ENCODE measurements around the gene STYK1. TPM values are rescaled to one million over a fixed set of nuclear protein-coding genes. Genes with fewer than 3 reads are reported as not detected.
A peak's percentile ranks its signal among the peaks of the same experiment; 100 is the strongest.

STYK1 gene
- total RNA-seq, 1 donor from 2014 or later, result 0.68 TPM

DNA sequence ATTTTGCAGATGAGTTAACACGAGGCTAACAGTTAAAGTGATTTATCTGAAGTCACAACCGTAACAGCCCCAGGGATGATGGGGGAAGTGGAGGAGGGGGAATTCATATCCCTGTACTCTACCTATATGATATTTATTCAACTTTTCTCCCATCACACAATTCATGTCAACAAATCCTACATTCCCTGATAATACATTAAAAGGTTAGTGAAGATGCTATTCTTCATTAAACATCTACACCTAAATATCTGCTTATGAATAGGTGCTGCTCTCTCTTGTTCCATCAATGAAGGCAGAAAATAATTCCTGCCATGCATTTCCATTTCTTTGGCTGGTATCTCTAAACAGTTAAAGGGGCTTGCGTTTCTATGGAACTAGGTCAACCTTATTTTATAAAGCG lies 42.4 kb upstream of the STYK1 start:
- no peak for DNase-seq (ENCODE audit: extremely low spot score, unreplicated experiment)
- Mint-ChIP-seq H3K36me3 (peaks cover 68% of the 10 kb centered on the region), H3K4me1 (ENCODE audit: unreplicated experiment) (peaks cover 6% of the 10 kb centered on the region), H3K27me3 (no peaks in the 10 kb centered on the region), H3K4me3 (peak overlapping the region; percentile 70), H3K9me3 (no peaks in the 10 kb centered on the region), H3K27ac (peak overlapping the region; percentile 96)
- TF ChIP-seq, protein P1, sequence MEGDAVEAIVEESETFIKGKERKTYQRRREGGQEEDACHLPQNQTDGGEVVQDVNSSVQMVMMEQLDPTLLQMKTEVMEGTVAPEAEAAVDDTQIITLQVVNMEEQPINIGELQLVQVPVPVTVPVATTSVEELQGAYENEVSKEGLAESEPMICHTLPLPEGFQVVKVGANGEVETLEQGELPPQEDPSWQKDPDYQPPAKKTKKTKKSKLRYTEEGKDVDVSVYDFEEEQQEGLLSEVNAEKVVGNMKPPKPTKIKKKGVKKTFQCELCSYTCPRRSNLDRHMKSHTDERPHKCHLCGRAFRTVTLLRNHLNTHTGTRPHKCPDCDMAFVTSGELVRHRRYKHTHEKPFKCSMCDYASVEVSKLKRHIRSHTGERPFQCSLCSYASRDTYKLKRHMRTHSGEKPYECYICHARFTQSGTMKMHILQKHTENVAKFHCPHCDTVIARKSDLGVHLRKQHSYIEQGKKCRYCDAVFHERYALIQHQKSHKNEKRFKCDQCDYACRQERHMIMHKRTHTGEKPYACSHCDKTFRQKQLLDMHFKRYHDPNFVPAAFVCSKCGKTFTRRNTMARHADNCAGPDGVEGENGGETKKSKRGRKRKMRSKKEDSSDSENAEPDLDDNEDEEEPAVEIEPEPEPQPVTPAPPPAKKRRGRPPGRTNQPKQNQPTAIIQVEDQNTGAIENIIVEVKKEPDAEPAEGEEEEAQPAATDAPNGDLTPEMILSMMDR (conservative IDR thresholded peaks at IDR 0.05), result no peak

DNA sequence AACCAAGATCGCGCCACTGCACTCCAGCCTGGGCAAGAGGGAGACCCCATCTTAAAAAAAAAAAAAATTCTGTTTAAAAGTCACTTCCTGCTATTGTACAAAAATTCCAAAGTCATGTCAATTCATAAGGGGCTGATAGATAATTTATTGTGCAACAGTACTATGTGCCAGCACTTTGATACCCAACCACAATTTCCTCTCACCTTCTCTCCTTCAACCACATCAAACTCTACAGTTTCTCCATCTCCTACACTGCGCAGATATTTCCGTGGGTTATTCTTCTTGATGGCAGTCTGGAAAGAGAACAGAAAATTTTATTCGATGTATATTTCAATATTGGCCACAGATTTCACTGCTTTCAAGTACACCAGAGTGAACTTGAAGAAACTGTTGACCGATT lies 41.6 kb upstream of the STYK1 start:
- no peaks in the 10 kb centered on the region for H3K27me3 Mint-ChIP-seq
- H3K27ac Mint-ChIP-seq, result peak overlapping the region; percentile 96
- DNase-seq (ENCODE audit: extremely low spot score, unreplicated experiment), result no peak
- H3K4me1 Mint-ChIP-seq (ENCODE audit: unreplicated experiment), result peaks cover 6% of the 10 kb centered on the region
- peak overlapping the region; percentile 32 for H3K4me3 Mint-ChIP-seq
- peaks cover 66% of the 10 kb centered on the region for H3K36me3 Mint-ChIP-seq
- H3K9me3 Mint-ChIP-seq, result no peaks in the 10 kb centered on the region
- TF ChIP-seq, protein P1 (conservative IDR thresholded peaks at IDR 0.05), result no peak

DNA sequence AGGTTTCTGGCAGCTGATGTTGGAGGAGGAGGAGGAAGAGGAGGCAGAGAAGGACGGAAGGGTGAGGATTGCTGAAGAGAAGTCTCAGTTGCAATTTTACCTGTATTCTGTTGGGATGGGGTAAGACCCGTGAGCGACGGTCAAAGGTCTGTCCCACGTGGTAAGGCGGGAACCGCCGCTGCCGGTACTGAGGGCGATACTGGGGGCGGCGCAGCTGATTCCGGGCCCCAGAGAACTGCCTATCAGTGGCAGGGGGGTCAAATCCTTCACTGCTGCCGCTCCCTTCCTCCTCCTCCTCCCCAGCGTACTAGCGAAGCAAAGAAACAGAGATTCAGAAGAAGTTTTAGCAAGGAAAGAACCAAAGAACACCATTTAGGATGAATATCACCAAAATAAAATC lies 36.0 kb upstream of the STYK1 start:
- Mint-ChIP-seq H3K27me3 (no peaks in the 10 kb centered on the region), H3K27ac (no peak overlapping the region), H3K4me1 (ENCODE audit: unreplicated experiment) (no peaks in the 10 kb centered on the region), H3K4me3 (no peak overlapping the region), H3K36me3 (peaks cover 74% of the 10 kb centered on the region), H3K9me3 (no peaks in the 10 kb centered on the region)
- DNase-seq (ENCODE audit: extremely low spot score, unreplicated experiment), result no peak
- TF ChIP-seq, protein P1 (conservative IDR thresholded peaks at IDR 0.05), result no peak

DNA sequence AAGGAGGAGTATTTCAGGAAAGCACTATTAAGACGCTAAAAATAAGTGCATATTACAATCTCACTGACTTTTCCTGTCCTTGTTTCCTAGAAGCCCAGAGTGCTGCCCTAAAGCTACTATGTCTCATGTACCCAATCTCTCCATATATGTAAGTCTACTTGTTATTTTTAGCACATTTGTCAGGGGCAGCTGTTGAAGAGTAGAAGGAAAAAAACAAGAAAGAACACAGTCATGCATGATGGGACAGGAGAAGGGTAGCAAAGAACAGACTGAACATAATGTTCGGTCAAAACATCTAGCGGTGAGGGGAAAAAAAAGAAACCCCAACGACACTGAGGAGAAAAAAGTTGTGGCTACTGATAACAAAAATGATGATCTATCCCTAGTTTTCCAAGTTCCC lies 35.0 kb upstream of the STYK1 start:
- TF ChIP-seq, protein P1 (conservative IDR thresholded peaks at IDR 0.05), result no peak
- Mint-ChIP-seq H3K36me3 (peaks cover 75% of the 10 kb centered on the region), H3K27ac (peak overlapping the region; percentile 7)

DNA sequence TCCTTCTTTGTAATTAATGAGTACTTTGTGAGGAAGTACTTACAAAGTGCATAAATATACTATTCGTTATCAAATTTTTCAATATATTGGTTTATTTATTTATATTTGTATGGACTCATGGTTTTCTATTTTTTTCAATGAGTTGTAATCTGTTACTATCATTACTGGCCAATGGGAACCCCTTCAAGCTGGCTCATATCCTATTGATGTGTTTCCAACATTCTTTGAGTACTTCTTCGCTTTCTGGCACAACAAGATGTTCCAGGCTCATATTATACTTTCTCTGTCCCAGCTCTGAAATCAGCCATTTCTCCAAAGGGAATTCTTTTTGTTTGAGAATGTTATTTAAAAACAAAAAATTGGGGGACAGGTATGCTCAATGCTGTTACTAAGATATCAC lies 31.8 kb upstream of the STYK1 start:
- Mint-ChIP-seq H3K4me3 (no peak overlapping the region), H3K27me3 (no peaks in the 10 kb centered on the region), H3K27ac (no peak overlapping the region), H3K9me3 (no peaks in the 10 kb centered on the region), H3K36me3 (peaks cover 67% of the 10 kb centered on the region), H3K4me1 (ENCODE audit: unreplicated experiment) (no peaks in the 10 kb centered on the region)
- TF ChIP-seq, protein P1 (conservative IDR thresholded peaks at IDR 0.05), result no peak
- DNase-seq (ENCODE audit: extremely low spot score, unreplicated experiment), result no peak

More for the DNA sequence above, 35.0 kb upstream of the STYK1 start:
- no peak overlapping the region for H3K4me3 Mint-ChIP-seq
- H3K4me1 Mint-ChIP-seq (ENCODE audit: unreplicated experiment), result no peaks in the 10 kb centered on the region
- H3K27me3 Mint-ChIP-seq, result no peaks in the 10 kb centered on the region
- no peak for DNase-seq (ENCODE audit: extremely low spot score, unreplicated experiment)
- no peaks in the 10 kb centered on the region for H3K9me3 Mint-ChIP-seq

DNA sequence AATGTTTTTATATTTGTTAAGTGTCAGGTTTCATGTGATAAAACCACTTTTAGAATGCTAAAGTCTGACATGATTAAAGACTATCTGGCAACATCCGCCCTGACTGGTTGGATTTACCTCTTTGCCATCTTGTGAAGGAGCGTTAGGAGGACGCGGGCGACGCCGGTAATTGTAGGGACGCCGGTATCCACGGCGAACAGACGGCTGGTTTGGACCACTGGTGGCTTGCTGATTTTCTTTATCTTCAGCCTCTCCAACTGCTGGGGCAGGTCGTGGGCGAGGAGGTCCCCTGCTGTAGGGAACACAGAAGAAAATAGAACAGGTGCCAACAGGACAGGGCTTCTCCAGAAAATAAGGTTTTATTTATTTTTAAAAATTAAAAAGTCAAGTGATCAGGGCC lies 28.0 kb upstream of the STYK1 start:
- Mint-ChIP-seq H3K36me3 (peaks cover 61% of the 10 kb centered on the region), H3K9me3 (no peaks in the 10 kb centered on the region), H3K27ac (peak overlapping the region; percentile 13), H3K27me3 (no peaks in the 10 kb centered on the region), H3K4me1 (ENCODE audit: unreplicated experiment) (no peaks in the 10 kb centered on the region), H3K4me3 (no peak overlapping the region)
- no peak for DNase-seq (ENCODE audit: extremely low spot score, unreplicated experiment)
- TF ChIP-seq, protein P1 (conservative IDR thresholded peaks at IDR 0.05), result no peak
